ENCODE results near the gene PCBP4.

DNA sequence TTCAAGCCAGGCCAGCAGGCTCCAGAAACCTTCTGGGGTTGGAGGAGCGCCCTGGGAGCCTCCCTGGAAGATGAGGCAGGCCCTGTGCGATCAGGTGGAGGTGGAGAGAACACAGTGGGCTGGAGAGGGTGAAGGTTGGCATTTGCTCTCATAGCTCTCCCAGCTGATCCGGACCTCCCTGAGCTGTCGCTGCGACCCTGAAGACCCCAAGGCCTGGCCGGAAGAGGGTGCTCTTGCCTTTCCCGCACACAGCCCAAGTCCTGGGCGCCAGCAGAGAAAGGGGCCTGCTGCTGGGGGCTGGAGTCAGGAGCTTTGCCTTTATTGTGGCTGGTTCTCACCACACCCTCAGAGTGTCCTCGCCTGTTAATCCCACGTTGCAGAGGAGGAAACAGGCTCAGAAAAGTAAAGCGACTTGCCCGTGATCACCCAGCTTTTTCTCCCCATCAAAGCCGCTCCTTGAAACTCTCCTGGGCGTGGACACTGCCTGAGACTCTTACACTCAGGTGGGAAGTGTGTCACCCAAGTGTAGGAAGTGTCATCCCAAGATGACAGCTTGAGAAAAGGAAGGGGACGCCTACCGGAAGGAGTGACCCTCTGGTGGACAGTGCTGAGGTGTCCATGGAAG is 37.0 kb upstream of the PCBP4 start:
- TF ChIP-seq, protein P1, sequence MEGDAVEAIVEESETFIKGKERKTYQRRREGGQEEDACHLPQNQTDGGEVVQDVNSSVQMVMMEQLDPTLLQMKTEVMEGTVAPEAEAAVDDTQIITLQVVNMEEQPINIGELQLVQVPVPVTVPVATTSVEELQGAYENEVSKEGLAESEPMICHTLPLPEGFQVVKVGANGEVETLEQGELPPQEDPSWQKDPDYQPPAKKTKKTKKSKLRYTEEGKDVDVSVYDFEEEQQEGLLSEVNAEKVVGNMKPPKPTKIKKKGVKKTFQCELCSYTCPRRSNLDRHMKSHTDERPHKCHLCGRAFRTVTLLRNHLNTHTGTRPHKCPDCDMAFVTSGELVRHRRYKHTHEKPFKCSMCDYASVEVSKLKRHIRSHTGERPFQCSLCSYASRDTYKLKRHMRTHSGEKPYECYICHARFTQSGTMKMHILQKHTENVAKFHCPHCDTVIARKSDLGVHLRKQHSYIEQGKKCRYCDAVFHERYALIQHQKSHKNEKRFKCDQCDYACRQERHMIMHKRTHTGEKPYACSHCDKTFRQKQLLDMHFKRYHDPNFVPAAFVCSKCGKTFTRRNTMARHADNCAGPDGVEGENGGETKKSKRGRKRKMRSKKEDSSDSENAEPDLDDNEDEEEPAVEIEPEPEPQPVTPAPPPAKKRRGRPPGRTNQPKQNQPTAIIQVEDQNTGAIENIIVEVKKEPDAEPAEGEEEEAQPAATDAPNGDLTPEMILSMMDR (IDR thresholded peaks at IDR 0.05) = peak; percentile 76
- no peak for TF ChIP-seq EZH2 (IDR thresholded peaks at IDR 0.05)

Data from neural progenitor cell (in vitro differentiated cells).